Left renal pelvis (tissue), 4 donors: Measurements from ENCODE around the gene LINGO3. TPM values are rescaled to one million over a fixed set of nuclear protein-coding genes. Genes with fewer than 3 reads are reported as not detected.
A peak's percentile ranks its signal among the peaks of the same experiment; 100 is the strongest.

ENCODE experiments used
- DNase-seq, 4 donors: peaks; one replicate each; pipeline ENCODE4 v3.0.0-alpha.2; 2013; ENCODE audit warnings: low read depth in 4 of 4, low spot score in 3 of 4
- polyA plus RNA-seq, 4 donors: library from polyadenylated mRNA; unstranded; fragments of 120-200 nt; gene quantifications; one replicate each; pipeline ENCODE4 v1.2.1, GENCODE V29; 2013; ENCODE audit not compliant: insufficient read length in 4 of 4

LINGO3 gene
- polyA plus RNA-seq, 4 donors: 0.13 to 0.14 TPM; not detected in 2

DNA sequence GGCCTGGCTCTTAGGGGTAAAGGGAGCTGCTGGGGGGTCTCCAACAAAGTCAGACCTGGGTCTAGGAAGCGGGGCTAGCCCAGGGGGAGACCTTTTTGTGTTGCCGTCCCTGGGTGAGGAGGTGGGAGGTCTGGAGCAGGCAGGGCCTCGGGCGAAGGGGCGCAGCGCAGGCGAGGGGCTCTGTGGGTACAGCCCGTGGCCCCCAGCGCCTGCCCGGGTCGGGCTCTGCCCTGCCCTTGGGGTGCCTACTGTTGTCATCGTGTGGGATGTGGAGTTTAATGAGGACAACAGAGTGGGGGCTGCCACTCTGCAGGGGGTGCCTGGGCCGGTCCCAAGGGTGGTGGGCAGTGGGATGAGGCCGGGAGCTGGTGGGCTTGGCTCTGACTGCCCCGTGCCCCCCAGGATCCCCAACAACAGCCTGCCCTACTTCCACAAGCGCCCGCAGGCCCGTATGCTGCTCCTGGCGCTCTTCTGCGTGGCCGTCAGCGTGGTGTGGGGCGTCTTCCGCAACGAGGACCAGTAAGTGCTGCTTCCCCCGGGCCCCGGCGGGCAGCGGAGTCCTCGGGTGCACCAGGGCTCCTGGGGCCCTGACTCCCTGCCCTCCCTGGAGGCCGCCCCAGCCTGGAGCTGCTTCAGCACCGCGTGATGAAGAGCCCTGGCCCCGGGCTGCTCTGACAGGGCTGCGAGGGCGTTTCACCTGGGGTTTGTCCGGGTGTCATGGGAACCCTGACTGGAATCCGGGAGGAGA lies 32.7 kb upstream of the LINGO3 start:
- DNase-seq: no peak

- no peak for DNase-seq
Observed at GRCh38 chr19:2339644-2340310, 31.8 kb upstream of the LINGO3 start.

DNA sequence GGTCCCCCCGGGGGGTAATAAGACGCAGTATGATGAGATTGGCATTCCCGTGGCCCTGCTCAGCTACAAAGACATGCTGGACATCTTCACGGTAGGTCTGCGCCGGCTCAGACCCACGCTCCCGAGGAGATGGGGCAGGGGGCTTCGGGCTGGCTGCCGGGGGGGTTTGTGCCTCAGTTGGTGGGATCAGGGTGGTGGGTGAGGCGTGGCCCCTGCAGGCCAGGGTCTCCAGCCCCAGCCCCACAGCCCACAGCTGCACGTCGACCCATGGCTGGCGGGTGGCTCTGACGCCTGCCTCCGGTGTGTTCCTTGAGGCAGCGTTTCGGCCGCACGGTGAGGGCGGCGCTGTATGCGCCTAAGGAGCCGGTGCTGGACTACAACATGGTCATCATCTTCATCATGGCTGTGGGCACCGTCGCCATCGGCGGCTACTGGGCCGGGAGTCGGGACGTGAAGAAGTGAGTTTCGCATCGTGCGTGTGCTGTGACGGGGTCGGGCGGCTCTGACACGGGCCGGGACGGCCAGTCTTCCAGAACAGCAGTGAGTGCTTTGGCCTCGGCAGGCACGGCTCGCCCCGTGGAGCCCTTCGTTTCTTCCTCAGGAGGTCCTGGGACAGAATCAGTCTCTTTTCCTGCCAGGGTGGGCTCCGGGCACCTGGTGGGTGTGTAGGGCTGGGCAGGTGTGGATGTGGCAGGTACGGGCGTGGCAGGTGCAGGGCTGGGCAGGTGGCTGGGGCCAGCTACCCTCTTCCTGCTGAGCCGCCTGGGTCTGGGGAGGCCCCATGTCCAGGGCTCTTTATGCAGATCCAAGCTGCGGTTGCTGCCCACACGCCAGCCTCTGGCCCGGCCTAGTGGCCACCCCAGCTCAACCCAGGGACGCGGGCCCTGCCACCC lies 31.0 kb upstream of the LINGO3 start:
- DNase-seq: no peak

- no peak for DNase-seq
Observed at GRCh38 chr19:2338055-2338615, 30.2 kb upstream of the LINGO3 start.

DNA sequence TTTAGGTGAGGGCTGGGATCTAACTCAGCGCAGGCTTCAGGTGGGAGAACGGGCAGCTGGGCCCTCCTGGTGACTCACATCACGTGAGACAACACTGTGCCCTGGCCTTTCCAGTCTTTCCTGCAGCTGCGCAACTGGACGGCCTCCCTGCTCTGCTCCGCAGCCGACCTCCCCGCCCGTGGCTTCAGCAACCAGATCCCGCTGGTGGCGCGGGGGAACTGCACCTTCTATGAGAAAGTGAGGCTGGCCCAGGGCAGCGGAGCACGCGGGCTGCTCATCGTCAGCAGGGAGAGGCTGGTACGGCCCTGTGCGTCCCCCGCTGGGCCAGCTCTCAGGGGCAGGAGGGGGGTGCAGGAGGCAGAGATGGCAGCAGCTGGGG lies 29.4 kb upstream of the LINGO3 start:
- DNase-seq: peak; percentile 50 to 71 (median 64)

DNA sequence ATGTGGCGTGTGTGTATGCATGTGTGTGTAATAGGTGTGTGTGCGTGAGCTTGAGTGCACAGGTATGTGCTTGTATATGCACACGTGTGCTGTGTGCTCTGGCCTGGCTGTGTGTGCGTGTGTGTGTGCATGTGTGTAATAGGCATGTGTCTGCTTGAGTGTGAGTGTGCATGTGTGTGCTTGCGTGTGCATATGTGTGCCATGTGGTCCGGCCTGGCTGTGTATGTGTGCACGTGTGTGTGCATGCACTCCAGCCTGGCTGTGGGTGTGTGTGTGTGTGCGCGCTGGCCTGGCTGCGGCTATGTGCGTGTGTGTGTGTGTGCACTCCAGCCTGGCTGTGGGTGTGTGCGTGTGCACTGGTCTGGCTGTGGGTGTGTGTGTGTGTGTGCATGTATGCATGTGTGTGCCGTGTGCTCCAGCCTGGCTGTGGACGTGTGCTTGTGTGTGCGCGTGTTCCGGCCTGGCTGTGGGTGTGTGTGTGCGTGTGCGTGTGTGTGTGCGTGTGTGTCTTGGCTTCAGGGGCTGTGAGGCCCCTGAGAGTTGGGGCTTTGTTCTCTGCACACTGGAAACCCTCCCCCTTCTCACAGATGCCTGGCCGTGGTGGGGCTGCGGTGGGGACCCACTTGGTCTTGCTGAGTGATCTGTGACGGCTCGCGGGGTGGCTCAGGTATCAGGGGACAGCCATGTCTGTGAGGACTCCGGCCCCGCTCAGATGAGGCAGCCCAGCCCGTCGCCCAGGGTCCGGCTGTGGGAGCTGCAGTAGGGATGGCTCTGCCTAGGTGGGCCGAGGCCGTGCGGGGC lies 28.8 kb upstream of the LINGO3 start:
- no peak for DNase-seq

DNA sequence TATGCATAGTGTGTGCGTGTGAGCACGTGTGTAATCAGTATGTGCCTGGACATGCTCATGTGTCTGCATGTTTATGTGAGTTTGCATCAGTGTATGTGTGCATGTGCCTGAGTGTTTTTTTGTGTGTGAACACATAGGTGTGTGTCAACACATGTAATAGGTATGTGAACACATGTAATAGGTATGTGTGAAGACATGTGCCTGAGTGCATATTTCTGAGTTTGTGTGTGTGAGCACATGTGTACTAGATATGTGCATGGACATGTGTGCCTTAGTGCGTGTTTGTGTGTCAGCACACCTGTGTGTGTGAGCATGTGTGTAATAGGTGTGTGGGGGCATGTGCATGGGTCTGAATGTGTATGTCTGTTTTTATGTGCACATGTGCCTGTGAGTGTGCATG lies 27.9 kb upstream of the LINGO3 start:
- DNase-seq: no peak

- no peak for DNase-seq
Observed at GRCh38 chr19:2334986-2335846, 27.3 kb upstream of the LINGO3 start.

DNA sequence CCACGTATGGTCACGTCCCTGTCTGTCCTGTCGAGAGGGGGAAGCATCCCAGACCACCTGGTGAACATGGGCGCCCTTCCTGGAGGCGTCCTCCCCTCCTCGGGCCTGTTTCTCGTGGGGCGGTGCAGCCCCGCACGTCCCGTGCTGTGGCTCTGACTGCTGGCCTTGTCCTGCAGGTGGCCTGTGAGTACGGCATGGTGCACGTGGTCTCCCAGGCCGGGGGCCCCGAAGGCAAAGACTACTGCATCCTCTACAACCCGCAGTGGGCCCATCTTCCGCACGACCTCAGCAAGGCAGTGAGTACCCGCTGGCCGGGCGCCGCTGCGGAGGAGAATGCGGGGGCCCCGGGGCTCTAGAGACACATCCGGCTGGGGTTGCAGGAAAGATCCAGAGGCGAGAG lies 26.5 kb upstream of the LINGO3 start:
- no peak for DNase-seq

- DNase-seq: no peak
Observed at GRCh38 chr19:2333807-2334211, 25.9 kb upstream of the LINGO3 start.

DNA sequence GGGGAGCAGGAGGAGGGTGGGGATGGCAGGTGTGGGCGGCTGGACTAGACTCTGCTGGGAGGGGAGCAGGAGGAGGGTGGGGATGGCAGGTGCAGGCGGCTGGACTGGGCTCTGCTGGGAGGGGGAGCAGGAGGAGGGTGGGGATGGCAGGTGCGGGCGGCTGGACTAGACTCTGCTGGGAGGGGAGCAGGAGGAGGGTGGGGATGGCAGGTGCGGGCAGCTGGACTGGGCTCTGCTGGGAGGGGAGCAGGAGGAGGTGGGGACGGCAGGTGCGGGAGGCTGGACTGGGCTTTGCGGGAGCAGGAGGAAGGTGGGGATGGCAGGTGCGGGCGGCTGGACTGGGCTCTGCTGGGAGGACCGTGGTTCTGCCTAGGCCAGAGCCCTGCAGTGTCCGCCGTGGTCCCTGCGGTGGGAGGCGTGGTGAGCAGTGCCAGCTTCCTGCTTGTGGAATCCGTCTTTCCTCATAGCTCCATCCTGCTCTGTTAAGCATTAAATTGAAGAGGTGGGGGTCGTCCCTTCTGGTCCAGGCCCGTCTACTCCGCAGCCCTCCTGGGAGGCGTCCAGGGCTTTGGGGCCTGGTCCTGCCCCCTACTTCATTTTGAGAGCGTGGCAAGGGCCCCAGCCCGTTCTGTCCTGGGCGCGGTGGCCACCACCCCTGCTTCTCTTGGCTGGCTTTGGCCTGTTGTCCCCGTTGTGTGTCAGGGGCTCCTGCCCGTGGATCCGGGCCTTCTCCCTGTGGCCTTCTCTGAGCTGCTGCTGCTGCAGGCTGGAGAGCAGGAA lies 25.3 kb upstream of the LINGO3 start:
- DNase-seq: no peak

DNA sequence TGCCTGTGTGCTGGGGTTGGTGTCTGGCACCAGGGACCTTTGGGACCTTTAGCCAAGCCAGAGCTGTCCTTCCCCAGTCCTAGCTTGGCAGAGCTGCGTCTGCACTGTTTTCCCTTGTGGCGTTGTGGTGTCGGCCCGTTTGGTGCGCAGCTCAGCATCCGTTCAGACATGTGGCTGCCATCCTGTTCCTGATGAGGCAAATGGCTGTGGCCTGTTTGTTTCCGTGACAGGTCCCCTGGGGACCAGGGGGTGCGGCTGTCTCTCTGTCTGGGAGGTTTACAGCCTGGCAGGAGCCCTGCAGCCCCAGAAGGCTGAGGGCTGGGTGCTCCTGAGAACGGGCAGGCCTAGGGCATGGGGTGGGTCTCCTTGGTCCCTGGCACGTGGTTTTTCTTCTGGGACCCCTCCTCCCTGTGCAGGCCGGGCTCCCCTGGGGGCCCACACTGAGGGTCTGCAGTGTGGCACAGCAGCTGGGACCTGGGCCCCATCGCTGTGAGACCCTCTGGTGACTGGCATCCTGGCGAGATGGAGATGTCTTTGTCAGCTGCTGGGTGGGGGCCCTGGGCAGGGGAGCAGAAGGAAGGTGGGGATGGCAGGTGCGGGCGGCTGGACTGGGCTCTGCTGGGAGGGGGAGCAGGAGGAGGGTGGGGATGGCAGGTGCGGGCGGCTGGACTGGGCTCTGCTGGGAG lies 24.5 kb upstream of the LINGO3 start:
- DNase-seq: no peak

DNA sequence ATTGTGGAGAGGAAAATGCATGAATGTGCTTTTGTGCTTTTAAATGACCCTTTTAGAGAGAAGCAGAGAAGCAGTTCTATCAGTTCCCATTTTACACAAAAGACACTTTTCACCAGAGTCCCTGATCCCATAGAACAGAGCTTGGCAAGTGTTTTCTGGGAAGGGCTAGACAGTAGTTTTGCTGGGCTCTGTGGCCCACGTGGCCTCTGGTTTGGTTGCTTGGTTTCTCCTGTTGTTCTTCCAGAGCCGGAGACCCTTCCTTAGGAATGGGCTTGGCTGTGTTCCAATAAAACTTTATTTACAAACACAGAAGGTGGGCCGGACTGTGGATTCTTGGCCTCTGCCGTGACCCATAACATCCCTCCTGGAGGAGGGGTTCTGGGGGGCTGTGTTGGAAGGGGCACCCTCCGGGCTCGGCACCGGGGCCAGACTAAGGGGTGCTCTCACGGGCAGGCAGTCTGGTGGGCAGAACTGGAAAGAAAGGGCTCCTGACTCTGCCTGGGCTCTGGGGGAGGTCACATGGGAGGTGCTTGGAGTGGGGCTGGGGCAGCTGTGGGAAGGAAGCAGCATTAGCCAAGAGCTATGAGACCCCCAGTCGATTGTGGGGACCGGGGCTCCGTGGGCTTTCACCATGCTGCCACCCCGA lies 23.8 kb upstream of the LINGO3 start:
- no peak for DNase-seq

GRCh38 chr19:2330632-2331284 lies 22.8 kb upstream of the LINGO3 start:
- DNase-seq: no peak

- no peak for DNase-seq
Observed at GRCh38 chr19:2330255-2330631, 22.3 kb upstream of the LINGO3 start.

GRCh38 chr19:2329501-2329916 lies 21.6 kb upstream of the LINGO3 start:
- no peak for DNase-seq

DNA sequence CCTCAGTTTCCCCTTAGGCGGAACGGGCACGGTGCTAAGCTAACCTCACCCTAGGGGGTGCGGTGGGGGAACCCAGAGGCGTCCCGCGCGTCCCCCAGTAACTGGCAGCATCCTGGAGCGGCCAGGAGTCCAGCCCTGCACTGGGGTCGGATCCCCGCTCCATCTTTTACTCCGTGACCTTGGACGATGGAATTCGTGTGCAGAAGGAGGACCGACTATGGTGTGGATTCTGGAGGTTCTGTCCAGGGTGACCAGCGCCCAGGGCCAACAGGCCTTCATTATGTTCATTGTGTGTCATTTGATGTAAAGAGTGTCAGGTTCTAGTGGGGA lies 21.2 kb upstream of the LINGO3 start:
- no peak for DNase-seq
